CD8-positive, alpha-beta memory T cell (primary cell): ENCODE results near the gene ITGA1. TPM values are rescaled to one million over a fixed set of nuclear protein-coding genes. Genes with fewer than 3 reads are reported as not detected.

Experiments
- CTCF ChIA-PET: fragments of 350-600 bp; sonication (Branson Sonifier 250); formaldehyde crosslinking; loops from one replicate; lab custom pipeline; 2021; ENCODE audit warnings: antibody characterized with exemption; lab: Charles Lee
- POLR2A ChIA-PET: fragments of 350-600 bp; sonication (Branson Sonifier 250); formaldehyde crosslinking; loops from one replicate; lab custom pipeline; 2021; ENCODE audit warnings: antibody characterized with exemption; lab: Charles Lee
- DNase-seq, 5 donors: peaks; one replicate each; pipeline versions ENCODE4 v3.0.0 to v3.0.0-alpha.2; 2020 to 2022; ENCODE audit warnings: mixed read lengths in 1 of 5
- H3K27ac ChIP-seq: one replicate; pipeline ENCODE4 v1.7.0; 2013; ENCODE audit warnings: low read depth, mild to moderate bottlenecking, low read length, moderate library complexity
- H3K27me3 ChIP-seq: 2 replicates; pipeline ENCODE4 v1.7.0; 2013; ENCODE audit warnings: low read length, mild to moderate bottlenecking; ENCODE audit not compliant: insufficient read depth, poor library complexity, severe bottlenecking
- H3K36me3 ChIP-seq: 2 replicates; pipeline ENCODE4 v1.7.0; 2013; ENCODE audit warnings: mild to moderate bottlenecking, low read length, moderate library complexity; ENCODE audit not compliant: insufficient read depth
- H3K4me1 ChIP-seq: 2 replicates; pipeline ENCODE4 v1.7.0; 2013; ENCODE audit warnings: mild to moderate bottlenecking, low read length, moderate library complexity; ENCODE audit not compliant: insufficient read depth
- H3K4me3 ChIP-seq: 2 replicates; pipeline ENCODE4 v1.7.0; 2013; ENCODE audit warnings: mild to moderate bottlenecking, low read length
- H3K9me3 ChIP-seq: 2 replicates; pipeline ENCODE4 v1.7.0; 2013; ENCODE audit warnings: mild to moderate bottlenecking, low read length
- H3K27ac Mint-ChIP-seq, 8 donors: one replicate each; pipeline ENCODE4 v1.8.0; 2020 to 2021; ENCODE audit warnings: mixed read lengths in 8 of 8, mild to moderate bottlenecking in 6 of 8, inconsistent platforms in 3 of 8, moderate library complexity in 3 of 8
- H3K27me3 Mint-ChIP-seq, 2 donors: one replicate each; pipeline ENCODE4 v1.8.0; 2020 to 2021; ENCODE audit warnings: mixed read lengths in 2 of 2, mild to moderate bottlenecking in 1 of 2, moderate library complexity in 1 of 2
- H3K36me3 Mint-ChIP-seq, 3 donors: one replicate each; pipeline ENCODE4 v1.8.0; 2020 to 2021; ENCODE audit warnings: mixed read lengths in 3 of 3, inconsistent platforms in 1 of 3, mild to moderate bottlenecking in 1 of 3
- H3K4me1 Mint-ChIP-seq, 3 donors: one replicate each; pipeline ENCODE4 v1.8.0; 2020 to 2021; ENCODE audit warnings: mixed read lengths in 3 of 3, inconsistent platforms in 1 of 3, mild to moderate bottlenecking in 1 of 3
- H3K4me3 Mint-ChIP-seq, 7 donors: one replicate each; pipeline ENCODE4 v1.8.0; 2020 to 2021; ENCODE audit warnings: mixed read lengths in 7 of 7, mild to moderate bottlenecking in 6 of 7, moderate library complexity in 4 of 7, inconsistent platforms in 2 of 7
- H3K9me3 Mint-ChIP-seq, 5 donors: one replicate each; pipeline ENCODE4 v1.8.0; 2020 to 2022; ENCODE audit warnings: mixed read lengths in 5 of 5, mild to moderate bottlenecking in 3 of 5, moderate library complexity in 2 of 5, inconsistent platforms in 1 of 5
- polyA plus RNA-seq: library from polyadenylated mRNA; unstranded; fragments of 300-500 nt; fragmentation: Illumina TruSeq; gene quantifications from one replicate; pipeline ENCODE4 v1.2.3, GENCODE V29; 2021
- total RNA-seq, 2 experiments: library from RNA; stranded (reverse); gene quantifications; one replicate each; pipeline ENCODE4 v1.2.3, GENCODE V29; 2021

Gene ITGA1
- total and polyA plus RNA-seq, 3 experiments from 2014 or later = 16.5 to 26.3 (median 21.9) TPM

- DNase-seq = no peak
- Mint-ChIP-seq H3K27me3 (no peaks in the 10 kb centered on the region), H3K27ac (peak overlapping the region in 1 of 8 donors; percentile 64), H3K4me3 (no peak overlapping the region), H3K4me1 (peaks cover 0 to 7% (median 3%) of the 10 kb centered on the region in 3 donors), H3K9me3 (no peaks in the 10 kb centered on the region), H3K36me3 (peaks cover 0 to 25% (median 6%) of the 10 kb centered on the region in 3 donors)
- POLR2A ChIA-PET = no interaction called here
- Histone ChIP-seq H3K27ac (no peak overlapping the region), H3K36me3 (no peaks in the 10 kb centered on the region), H3K4me1 (no peaks in the 10 kb centered on the region), H3K4me3 (no peak overlapping the region), H3K9me3 (no peaks in the 10 kb centered on the region), H3K27me3 (no peaks in the 10 kb centered on the region)
- CTCF ChIA-PET = no interaction called here
These were observed 107.4 kb downstream of the ITGA1 start for GRCh38 chr5:52895075-52895474.

- Mint-ChIP-seq H3K27ac (no peak overlapping the region), H3K36me3 (peaks cover under 1 to 24% (median 4%) of the 10 kb centered on the region in 3 donors), H3K27me3 (no peaks in the 10 kb centered on the region), H3K4me1 (peaks cover 0 to 7% (median 3%) of the 10 kb centered on the region in 3 donors), H3K9me3 (peaks cover 0 to under 1% (median 0%) of the 10 kb centered on the region in 5 donors), H3K4me3 (no peak overlapping the region)
- Histone ChIP-seq H3K27ac (no peak overlapping the region), H3K4me3 (no peak overlapping the region), H3K9me3 (no peaks in the 10 kb centered on the region), H3K4me1 (no peaks in the 10 kb centered on the region), H3K27me3 (no peaks in the 10 kb centered on the region), H3K36me3 (no peaks in the 10 kb centered on the region)
- POLR2A ChIA-PET = no interaction called here
- CTCF ChIA-PET = no interaction called here
- DNase-seq = no peak
These were observed 108.1 kb downstream of the ITGA1 start for GRCh38 chr5:52895572-52896413.

- no peak overlapping the region for H3K4me3 Mint-ChIP-seq
- CTCF ChIA-PET = interaction anchor here (1.1 kb wide), 1 partner anchor 203 kb away, joined by 3 read pairs; no protein-coding TSS in a partner anchor
These were observed 109.0 kb downstream of the ITGA1 start for GRCh38 chr5:52896534-52897237.

GRCh38 chr5:52897238-52897614 is 109.5 kb downstream of the ITGA1 start:
- H3K36me3 ChIP-seq = no peaks in the 10 kb centered on the region
- no peaks in the 10 kb centered on the region for H3K9me3 ChIP-seq
- Mint-ChIP-seq H3K36me3 (peaks cover 6 to 32% (median 12%) of the 10 kb centered on the region in 3 donors), H3K4me3 (no peak overlapping the region), H3K27me3 (no peaks in the 10 kb centered on the region), H3K27ac (no peak overlapping the region), H3K4me1 (peaks cover 0 to 7% (median 3%) of the 10 kb centered on the region in 3 donors), H3K9me3 (peaks cover 7 to 10% (median 10%) of the 10 kb centered on the region in 5 donors)
- POLR2A ChIA-PET = no interaction called here
- no peak for DNase-seq
- H3K4me1 ChIP-seq = no peaks in the 10 kb centered on the region
- CTCF ChIA-PET = interaction anchor here (1.1 kb wide), 1 partner anchor 204 kb away, joined by 3 read pairs; no protein-coding TSS in a partner anchor
- H3K27me3 ChIP-seq = no peaks in the 10 kb centered on the region
- no peak overlapping the region for H3K4me3 ChIP-seq
- H3K27ac ChIP-seq = no peak overlapping the region

More at GRCh38 chr5:52896534-52897237, 109.0 kb downstream of the ITGA1 start:
- H3K36me3 ChIP-seq = no peaks in the 10 kb centered on the region
- Mint-ChIP-seq H3K4me1 (peaks cover 0 to 7% (median 3%) of the 10 kb centered on the region in 3 donors), H3K27me3 (no peaks in the 10 kb centered on the region), H3K27ac (no peak overlapping the region), H3K36me3 (peaks cover 6 to 29% (median 6%) of the 10 kb centered on the region in 3 donors), H3K9me3 (peaks cover 5 to 8% (median 5%) of the 10 kb centered on the region in 5 donors)
- no peak overlapping the region for H3K27ac ChIP-seq
- POLR2A ChIA-PET = no interaction called here
- DNase-seq = no peak
- no peaks in the 10 kb centered on the region for H3K9me3 ChIP-seq
- H3K4me3 ChIP-seq = no peak overlapping the region
- no peaks in the 10 kb centered on the region for H3K27me3 ChIP-seq
- no peaks in the 10 kb centered on the region for H3K4me1 ChIP-seq

- Mint-ChIP-seq H3K4me3 (no peak overlapping the region), H3K36me3 (peaks cover 11 to 40% (median 16%) of the 10 kb centered on the region in 3 donors), H3K27me3 (peaks cover 0 to 1% of the 10 kb centered on the region in 2 donors), H3K9me3 (peaks cover 7 to 16% (median 10%) of the 10 kb centered on the region in 5 donors), H3K4me1 (peaks cover 0 to 7% (median 3%) of the 10 kb centered on the region in 3 donors), H3K27ac (no peak overlapping the region)
- Histone ChIP-seq H3K27me3 (no peaks in the 10 kb centered on the region), H3K9me3 (no peaks in the 10 kb centered on the region), H3K4me1 (no peaks in the 10 kb centered on the region), H3K36me3 (no peaks in the 10 kb centered on the region), H3K27ac (no peak overlapping the region), H3K4me3 (no peak overlapping the region)
- no peak for DNase-seq
- CTCF ChIA-PET = interaction anchor here (1.0 kb wide), 1 partner anchor 16 kb away, joined by 3 read pairs; no protein-coding TSS in a partner anchor
- POLR2A ChIA-PET = no interaction called here
These were observed 111.4 kb downstream of the ITGA1 start for GRCh38 chr5:52898961-52899680.

- no peak for DNase-seq
- Histone ChIP-seq H3K27me3 (no peaks in the 10 kb centered on the region), H3K9me3 (no peaks in the 10 kb centered on the region), H3K27ac (no peak overlapping the region), H3K4me3 (no peak overlapping the region), H3K36me3 (no peaks in the 10 kb centered on the region), H3K4me1 (no peaks in the 10 kb centered on the region)
- POLR2A ChIA-PET = no interaction called here
- Mint-ChIP-seq H3K9me3 (peaks cover 7 to 16% (median 10%) of the 10 kb centered on the region in 5 donors), H3K27ac (no peak overlapping the region), H3K4me1 (peaks cover 10 to 15% (median 15%) of the 10 kb centered on the region in 3 donors), H3K4me3 (no peak overlapping the region), H3K36me3 (peaks cover 9 to 34% (median 16%) of the 10 kb centered on the region in 3 donors), H3K27me3 (peaks cover 0 to 1% of the 10 kb centered on the region in 2 donors)
- CTCF ChIA-PET = no interaction called here
These were observed 115.4 kb downstream of the ITGA1 start for GRCh38 chr5:52903142-52903541.

GRCh38 chr5:52906343-52906742 is 118.6 kb downstream of the ITGA1 start:
- POLR2A ChIA-PET = no interaction called here
- Histone ChIP-seq H3K4me3 (no peak overlapping the region), H3K4me1 (no peaks in the 10 kb centered on the region), H3K36me3 (no peaks in the 10 kb centered on the region), H3K27me3 (no peaks in the 10 kb centered on the region), H3K27ac (no peak overlapping the region), H3K9me3 (no peaks in the 10 kb centered on the region)
- peaks cover 5 to 13% (median 12%) of the 10 kb centered on the region in 3 donors for H3K36me3 Mint-ChIP-seq
- CTCF ChIA-PET = no interaction called here
- DNase-seq = no peak
- H3K27me3 Mint-ChIP-seq = peaks cover 0 to 1% of the 10 kb centered on the region in 2 donors
- peaks cover 4 to 12% (median 5%) of the 10 kb centered on the region in 5 donors for H3K9me3 Mint-ChIP-seq
- H3K4me1 Mint-ChIP-seq = peaks cover 10 to 15% (median 15%) of the 10 kb centered on the region in 3 donors
- peak overlapping the region in 1 of 8 donors; percentile 20 for H3K27ac Mint-ChIP-seq
- no peak overlapping the region for H3K4me3 Mint-ChIP-seq
